ENCODE measurements around the gene TP53BP1. TPM values are rescaled to one million over a fixed set of nuclear protein-coding genes. Genes with fewer than 3 reads are reported as not detected.

TP53BP1 gene
- total and polyA plus RNA-seq, 2 of the 13 experiments (the other 11 are each of a cell fraction or from before 2014, with no cell fraction given), result 17.1 to 17.4 TPM

- TF ChIP-seq, protein P1, sequence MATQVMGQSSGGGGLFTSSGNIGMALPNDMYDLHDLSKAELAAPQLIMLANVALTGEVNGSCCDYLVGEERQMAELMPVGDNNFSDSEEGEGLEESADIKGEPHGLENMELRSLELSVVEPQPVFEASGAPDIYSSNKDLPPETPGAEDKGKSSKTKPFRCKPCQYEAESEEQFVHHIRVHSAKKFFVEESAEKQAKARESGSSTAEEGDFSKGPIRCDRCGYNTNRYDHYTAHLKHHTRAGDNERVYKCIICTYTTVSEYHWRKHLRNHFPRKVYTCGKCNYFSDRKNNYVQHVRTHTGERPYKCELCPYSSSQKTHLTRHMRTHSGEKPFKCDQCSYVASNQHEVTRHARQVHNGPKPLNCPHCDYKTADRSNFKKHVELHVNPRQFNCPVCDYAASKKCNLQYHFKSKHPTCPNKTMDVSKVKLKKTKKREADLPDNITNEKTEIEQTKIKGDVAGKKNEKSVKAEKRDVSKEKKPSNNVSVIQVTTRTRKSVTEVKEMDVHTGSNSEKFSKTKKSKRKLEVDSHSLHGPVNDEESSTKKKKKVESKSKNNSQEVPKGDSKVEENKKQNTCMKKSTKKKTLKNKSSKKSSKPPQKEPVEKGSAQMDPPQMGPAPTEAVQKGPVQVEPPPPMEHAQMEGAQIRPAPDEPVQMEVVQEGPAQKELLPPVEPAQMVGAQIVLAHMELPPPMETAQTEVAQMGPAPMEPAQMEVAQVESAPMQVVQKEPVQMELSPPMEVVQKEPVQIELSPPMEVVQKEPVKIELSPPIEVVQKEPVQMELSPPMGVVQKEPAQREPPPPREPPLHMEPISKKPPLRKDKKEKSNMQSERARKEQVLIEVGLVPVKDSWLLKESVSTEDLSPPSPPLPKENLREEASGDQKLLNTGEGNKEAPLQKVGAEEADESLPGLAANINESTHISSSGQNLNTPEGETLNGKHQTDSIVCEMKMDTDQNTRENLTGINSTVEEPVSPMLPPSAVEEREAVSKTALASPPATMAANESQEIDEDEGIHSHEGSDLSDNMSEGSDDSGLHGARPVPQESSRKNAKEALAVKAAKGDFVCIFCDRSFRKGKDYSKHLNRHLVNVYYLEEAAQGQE (IDR thresholded peaks at IDR 0.05; ENCODE audit: borderline replicate concordance in 1 of 2, low read depth in 1 of 2, low read length in 2 of 2), result no peak
- TF ChIP-seq SRSF9 (IDR thresholded peaks at IDR 0.05; ENCODE audit: borderline replicate concordance, insufficient read depth, low read depth, low read length, poor library complexity, severe bottlenecking), result no peak
- TF ChIP-seq ZNF546 (CRISPR knock-in tag; conservative IDR thresholded peaks at IDR 0.05), result no peak
- TF ChIP-seq ZSCAN12 (CRISPR knock-in tag; IDR thresholded peaks at IDR 0.05), result no peak
- no peak for TF ChIP-seq ZBTB26 (CRISPR knock-in tag; IDR thresholded peaks at IDR 0.05; ENCODE audit: borderline replicate concordance)
These were observed 45.1 kb upstream of the TP53BP1 start (continued) for GRCh38 chr15:43538091-43538490.

- FAIRE-seq (no peak), DNase-seq (ENCODE audit: low spot score) (no peak), ATAC-seq (no peak)
- ChIA-PET CTCF (ENCODE audit: low intra/inter-chr PET ratio, low total read pairs) (no interaction called here), POLR2A (no interaction called here)
- Histone ChIP-seq H3K9ac (ENCODE audit: insufficient read depth, low read depth, low read length) (no peak overlapping the region), H3K4me1 (ENCODE audit: insufficient read depth, low read length) (no peaks in the 10 kb centered on the region), H3K9me3 (ENCODE audit: low read length) (no peaks in the 10 kb centered on the region), H4K20me1 (ENCODE audit: insufficient read depth, low read length) (no peaks in the 10 kb centered on the region), H3K27me3 (ENCODE audit: control insufficient read depth in 1 of 2, insufficient read depth in 2 of 2, low read length in 2 of 2) (no peaks in the 10 kb centered on the region), H3K4me3 (replicated peaks in 1 of 3; ENCODE audit: insufficient read depth in 1 of 3, low read depth in 2 of 3, low read length in 3 of 3) (no peak overlapping the region), H3K27ac (ENCODE audit: extremely low read length, insufficient read depth, low read length) (no peak overlapping the region), H3K4me2 (ENCODE audit: low read depth, low read length) (no peak overlapping the region), H2AFZ (ENCODE audit: low read length) (no peak overlapping the region), H3K79me2 (ENCODE audit: insufficient read depth, low read length) (no peaks in the 10 kb centered on the region), H3K36me3 (replicated peaks in 1 of 2; ENCODE audit: control insufficient read depth in 1 of 2, insufficient read depth in 2 of 2, low read length in 2 of 2) (0 out of 5 replicates have a peak, but pooled peaks cover 0 to 3% of the 10 kb centered on the region in 2 experiments)
- BruUV-seq (replicated peaks), result no TSS peak
- in situ Hi-C loops (cut with HindIII; ENCODE audit: extremely low pct_ligation_motif_present, low pct_unique_long_range_greater_than_20kb), result no loop called here
- no CpG with 5 or more reads among the region's 3 CpGs for WGBS (ENCODE audit: low lambda C conversion rate)
- intact Hi-C loops (cut with micrococcal nuclease; ENCODE audit: unreplicated experiment), result no loop called here
- TF ChIP-seq ZNF746 (CRISPR knock-in tag; IDR thresholded peaks at IDR 0.05), result no peak
- no peak for TF ChIP-seq RERE (CRISPR knock-in tag; IDR thresholded peaks at IDR 0.05; ENCODE audit: low read depth)
- TF ChIP-seq RFX1 (IDR thresholded peaks at IDR 0.05), result no peak
- TF ChIP-seq SMAD9 (CRISPR knock-in tag; IDR thresholded peaks at IDR 0.05), result no peak
- TF ChIP-seq, protein P2, sequence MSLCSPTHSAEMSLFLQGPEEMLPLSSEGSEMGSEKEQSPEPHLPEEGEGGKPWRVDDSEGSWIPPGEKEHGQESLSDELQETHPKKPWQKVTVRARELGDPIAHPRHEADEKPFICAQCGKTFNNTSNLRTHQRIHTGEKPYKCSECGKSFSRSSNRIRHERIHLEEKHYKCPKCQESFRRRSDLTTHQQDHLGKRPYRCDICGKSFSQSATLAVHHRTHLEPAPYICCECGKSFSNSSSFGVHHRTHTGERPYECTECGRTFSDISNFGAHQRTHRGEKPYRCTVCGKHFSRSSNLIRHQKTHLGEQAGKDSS (CRISPR knock-in tag; IDR thresholded peaks at IDR 0.05; ENCODE audit: borderline replicate concordance, low read depth), result no peak
- TF ChIP-seq SCMH1 (CRISPR knock-in tag; IDR thresholded peaks at IDR 0.05; ENCODE audit: borderline replicate concordance), result no peak
- no peak for TF ChIP-seq AGO1 (IDR thresholded peaks at IDR 0.05; ENCODE audit: low read depth, low read length, poor library complexity, severe bottlenecking)
These were observed 41.9 kb upstream of the TP53BP1 start for GRCh38 chr15:43534897-43535296.

Measured in HepG2 (cell line).